GM19025 (cell line): Measurements from ENCODE around the gene TOM1L1.
A peak's percentile ranks its signal among the peaks of the same experiment; 100 is the strongest.
"Not testable (repeated sequence)": the region's sequence is repeated elsewhere in the genome, so short reads cannot be mapped to it uniquely, and the experiment has no call there.

Experiments used
- ATAC-seq: cut with Tn5 transposase; IDR thresholded peaks from one replicate; pipeline ENCODE4 v1.9.1; 2021; ENCODE audit warnings: mild to moderate bottlenecking, low read depth, moderate library complexity; ENCODE audit not compliant: unreplicated experiment

The TOM1L1 gene

GRCh38 chr17:54900457-54901229 lies at the start of gene TOM1L1:
Gene TOM1L1, plus strand, starts transcription at chr17:54900852. Its CDS starts 14 bp downstream, at chr17:54900866.
- ATAC-seq: peak; percentile 82

GRCh38 chr17:54859187-54859586 lies 41.5 kb upstream of the TOM1L1 start:
- no peak for ATAC-seq

- no peak for ATAC-seq
These were observed 39.8 kb upstream of the TOM1L1 start for GRCh38 chr17:54860617-54861470.

- ATAC-seq: no peak
These were observed 39.1 kb upstream of the TOM1L1 start for GRCh38 chr17:54861471-54861983.

GRCh38 chr17:54863176-54863575 lies 37.5 kb upstream of the TOM1L1 start:
- ATAC-seq: no peak

- ATAC-seq: no peak
These were observed 36.6 kb upstream of the TOM1L1 start for GRCh38 chr17:54864070-54864469.

GRCh38 chr17:54864636-54865356 lies 35.9 kb upstream of the TOM1L1 start:
- ATAC-seq: no peak

- ATAC-seq: no peak
These were observed 33.0 kb upstream of the TOM1L1 start for GRCh38 chr17:54867634-54868033.

- no peak for ATAC-seq
These were observed 29.9 kb upstream of the TOM1L1 start for GRCh38 chr17:54870671-54871175.

- ATAC-seq: not testable (repeated sequence)
These were observed 24.7 kb upstream of the TOM1L1 start for GRCh38 chr17:54875906-54876305.

GRCh38 chr17:54876656-54877195 lies 23.9 kb upstream of the TOM1L1 start:
- no peak for ATAC-seq

- no peak for ATAC-seq
These were observed 19.2 kb upstream of the TOM1L1 start for GRCh38 chr17:54881255-54881972.

GRCh38 chr17:54882371-54882770 lies 18.3 kb upstream of the TOM1L1 start:
- ATAC-seq: no peak

- ATAC-seq: no peak
These were observed 17.7 kb upstream of the TOM1L1 start for GRCh38 chr17:54882950-54883349.

GRCh38 chr17:54883939-54884338 lies 16.7 kb upstream of the TOM1L1 start:
- no peak for ATAC-seq

- no peak for ATAC-seq
These were observed 12.9 kb upstream of the TOM1L1 start for GRCh38 chr17:54887787-54888186.

GRCh38 chr17:54888254-54888653 lies 12.4 kb upstream of the TOM1L1 start:
- ATAC-seq: no peak

GRCh38 chr17:54888981-54889380 lies 11.7 kb upstream of the TOM1L1 start:
- no peak for ATAC-seq

- no peak for ATAC-seq
These were observed 9.4 kb upstream of the TOM1L1 start for GRCh38 chr17:54891176-54891821.
